NCI-H82 treated with DMSO at 0.1 percent for 48 hours (cell line): ENCODE measurements around the gene B9D2.
"Not testable (repeated sequence)": the region's sequence is repeated elsewhere in the genome, so short reads cannot be mapped to it uniquely, and the experiment has no call there.

Source experiments
- DNase-seq: peaks from one replicate; lab custom pipeline; 2025; ENCODE audit not compliant: unreplicated experiment; lab: John Stamatoyannopoulos, UW

Gene B9D2

DNA sequence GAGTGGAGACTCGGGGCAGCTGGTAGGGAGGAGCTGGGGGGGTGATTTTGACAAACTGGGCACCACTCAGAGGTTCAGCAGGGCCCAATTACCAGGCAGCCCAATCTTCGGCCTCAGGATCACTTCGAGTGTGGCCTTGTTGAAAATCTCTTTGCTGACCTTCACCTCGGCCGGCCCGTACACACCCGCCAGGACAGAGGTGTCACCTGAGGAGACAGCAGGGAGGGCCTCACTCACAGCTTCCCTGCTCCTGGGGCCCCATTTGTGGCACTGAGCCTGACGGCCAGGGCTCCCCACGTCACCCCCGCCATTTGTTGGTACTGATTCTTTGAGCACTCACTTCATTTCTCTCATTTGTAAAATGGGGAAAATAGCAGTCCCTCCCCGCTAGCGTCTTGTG lies 28.8 kb upstream of the B9D2 start:
- no peak for DNase-seq

GRCh38 chr19:41391618-41392017 lies 27.7 kb upstream of the B9D2 start:
- DNase-seq = no peak

GRCh38 chr19:41386442-41386841 lies 22.5 kb upstream of the B9D2 start:
- DNase-seq = no peak

DNA sequence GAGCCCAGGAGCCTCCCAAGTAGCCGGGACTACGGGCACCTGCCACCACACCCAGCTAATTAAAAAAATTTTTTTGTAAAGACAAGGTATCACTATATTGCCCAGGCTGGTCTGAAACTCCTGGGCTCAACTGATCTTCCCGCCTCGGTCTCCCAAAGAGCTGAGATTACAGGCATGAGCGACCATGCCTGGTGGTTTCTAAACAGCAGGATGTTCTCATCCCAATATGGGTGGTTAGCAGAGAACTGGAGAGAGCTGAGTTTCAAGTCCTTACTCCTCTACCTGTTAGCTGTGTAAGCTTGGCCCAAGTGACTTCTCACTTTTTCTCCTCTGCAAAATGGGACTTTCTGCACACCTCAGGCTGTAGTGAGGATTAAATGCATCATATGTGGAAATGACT lies 20.4 kb upstream of the B9D2 start:
- DNase-seq = no peak

DNA sequence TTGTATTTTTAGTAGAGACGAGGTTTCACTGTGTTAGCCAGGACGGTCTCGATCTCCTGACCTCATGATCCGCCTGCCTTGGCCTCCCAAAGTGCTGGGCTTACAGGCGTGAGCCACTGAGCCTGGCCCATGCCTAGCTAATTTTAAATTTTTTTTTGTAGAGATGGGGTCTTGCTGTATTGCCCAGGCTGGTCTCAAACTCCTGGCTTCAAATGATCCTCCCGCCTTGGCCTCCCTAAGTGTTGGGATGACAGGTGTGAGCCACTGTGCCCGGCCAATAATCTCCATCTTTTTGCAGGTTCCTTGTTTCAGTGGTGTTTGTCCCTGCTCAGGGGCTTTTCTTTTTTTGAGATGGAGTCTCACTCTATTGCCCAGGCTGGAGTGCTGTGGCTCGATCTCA lies 17.6 kb upstream of the B9D2 start:
- DNase-seq = not testable (repeated sequence)

- peak; percentile 58 for DNase-seq
Observed at GRCh38 chr19:41377977-41378709, 14.2 kb upstream of the B9D2 start.

DNA sequence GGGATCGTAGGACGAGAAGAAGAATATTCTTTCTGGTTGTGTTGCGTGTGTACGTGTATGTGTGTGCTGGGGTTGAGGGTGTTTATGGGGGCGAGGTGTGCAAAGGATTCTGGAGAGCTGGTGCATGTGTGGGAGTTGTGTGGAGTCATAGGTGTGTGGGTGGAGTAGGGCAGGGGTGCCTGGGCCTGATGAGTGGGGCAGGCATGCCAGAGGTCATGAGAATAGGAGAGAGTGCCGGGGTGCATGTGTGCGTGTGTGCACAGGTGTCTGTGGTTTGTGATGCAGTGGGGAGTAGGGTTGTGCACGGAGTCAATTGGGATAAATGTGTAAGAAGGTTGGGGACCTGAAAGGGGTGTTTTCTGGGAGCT lies 13.0 kb upstream of the B9D2 start:
- DNase-seq = no peak

GRCh38 chr19:41376241-41376997 lies 12.5 kb upstream of the B9D2 start, which contains the start of gene TMEM91:
TMEM91 (plus strand) TSS chr19:41376533; CDS start chr19:41378310, 1,777 bp downstream.
- DNase-seq = no peak

DNA sequence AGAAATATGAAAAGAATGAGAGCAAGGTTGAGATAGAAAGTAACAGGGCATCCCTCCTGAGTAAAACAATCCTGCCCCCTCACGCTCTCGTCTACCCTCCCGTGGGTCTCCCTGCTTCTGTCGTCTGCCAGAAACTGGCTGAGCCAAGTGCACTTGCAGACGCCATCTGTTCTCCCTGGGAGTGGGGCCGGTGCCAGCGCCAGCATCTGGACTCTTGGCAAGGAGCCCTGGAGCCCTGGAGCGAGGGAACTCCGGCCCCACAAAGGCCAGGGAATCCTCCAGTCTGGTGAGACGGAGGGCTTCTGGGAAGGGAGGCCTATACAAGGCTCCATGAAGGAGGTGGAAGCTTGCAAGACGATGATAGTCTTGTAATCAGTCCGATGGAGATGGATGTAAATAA lies 10.0 kb upstream of the B9D2 start:
- peak; percentile 95 for DNase-seq

DNA sequence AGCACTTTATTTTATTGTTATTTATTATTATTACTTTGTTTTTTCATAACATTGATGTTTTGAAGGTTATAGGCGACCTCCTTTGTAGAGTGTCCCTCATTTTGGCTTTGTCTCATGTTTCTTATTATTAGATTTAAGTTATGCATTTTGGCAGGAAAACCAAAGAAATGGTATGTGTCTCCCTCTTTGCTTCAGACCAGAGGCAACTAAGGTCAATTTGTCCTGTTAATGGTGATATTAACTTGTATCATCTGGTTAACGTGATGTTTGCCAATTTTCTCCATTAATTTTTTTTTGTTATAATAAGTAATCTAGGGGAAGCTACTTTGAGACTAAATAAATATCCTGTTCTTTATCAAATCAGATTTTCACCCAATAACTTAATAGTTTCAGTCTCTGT lies 8.6 kb upstream of the B9D2 start:
- DNase-seq = no peak

GRCh38 chr19:41371541-41371940 lies 7.6 kb upstream of the B9D2 start:
- DNase-seq = no peak

- DNase-seq = not testable (repeated sequence)
Observed at GRCh38 chr19:41371119-41371518, 7.2 kb upstream of the B9D2 start.

DNA sequence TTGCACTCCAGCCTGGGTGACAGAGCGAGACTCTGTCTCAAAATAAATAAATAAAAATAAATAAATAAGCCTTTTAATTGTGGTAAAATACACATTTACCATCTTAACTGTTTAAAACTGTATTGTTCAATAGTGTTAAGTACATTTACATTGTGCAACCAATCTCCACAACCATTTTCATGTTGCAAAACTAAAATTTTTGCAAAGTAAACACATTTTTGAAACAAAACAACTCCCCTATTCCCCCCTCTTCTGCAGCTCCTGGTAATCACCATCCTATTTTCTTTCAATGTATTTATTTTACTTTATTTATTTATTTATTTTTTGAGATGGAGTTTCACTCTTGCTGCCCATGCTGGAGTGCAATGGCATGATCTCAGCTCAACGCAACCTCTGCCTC lies 5.8 kb upstream of the B9D2 start:
- DNase-seq = no peak

GRCh38 chr19:41367848-41368301 lies 3.9 kb upstream of the B9D2 start:
- DNase-seq = no peak

DNA sequence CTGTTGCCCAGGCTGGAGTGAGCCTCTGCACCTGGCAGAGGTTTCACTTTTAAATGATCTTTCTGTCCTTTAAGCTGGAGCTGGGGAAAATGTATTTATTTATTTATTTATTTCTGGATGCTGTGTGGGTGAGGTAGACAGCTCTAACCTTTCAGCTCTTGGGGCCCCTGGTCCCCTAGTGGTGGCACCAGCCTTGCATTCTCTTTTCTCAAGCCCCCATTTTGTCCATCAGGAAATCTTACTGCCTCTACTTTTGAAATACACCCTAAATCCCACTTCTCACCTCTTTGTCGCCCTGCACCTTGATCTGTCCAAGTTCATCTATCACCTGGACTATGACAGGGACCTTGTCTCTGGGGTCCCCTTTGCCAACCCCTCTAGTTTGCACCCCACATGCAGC lies 2.1 kb upstream of the B9D2 start:
- DNase-seq = no peak

DNA sequence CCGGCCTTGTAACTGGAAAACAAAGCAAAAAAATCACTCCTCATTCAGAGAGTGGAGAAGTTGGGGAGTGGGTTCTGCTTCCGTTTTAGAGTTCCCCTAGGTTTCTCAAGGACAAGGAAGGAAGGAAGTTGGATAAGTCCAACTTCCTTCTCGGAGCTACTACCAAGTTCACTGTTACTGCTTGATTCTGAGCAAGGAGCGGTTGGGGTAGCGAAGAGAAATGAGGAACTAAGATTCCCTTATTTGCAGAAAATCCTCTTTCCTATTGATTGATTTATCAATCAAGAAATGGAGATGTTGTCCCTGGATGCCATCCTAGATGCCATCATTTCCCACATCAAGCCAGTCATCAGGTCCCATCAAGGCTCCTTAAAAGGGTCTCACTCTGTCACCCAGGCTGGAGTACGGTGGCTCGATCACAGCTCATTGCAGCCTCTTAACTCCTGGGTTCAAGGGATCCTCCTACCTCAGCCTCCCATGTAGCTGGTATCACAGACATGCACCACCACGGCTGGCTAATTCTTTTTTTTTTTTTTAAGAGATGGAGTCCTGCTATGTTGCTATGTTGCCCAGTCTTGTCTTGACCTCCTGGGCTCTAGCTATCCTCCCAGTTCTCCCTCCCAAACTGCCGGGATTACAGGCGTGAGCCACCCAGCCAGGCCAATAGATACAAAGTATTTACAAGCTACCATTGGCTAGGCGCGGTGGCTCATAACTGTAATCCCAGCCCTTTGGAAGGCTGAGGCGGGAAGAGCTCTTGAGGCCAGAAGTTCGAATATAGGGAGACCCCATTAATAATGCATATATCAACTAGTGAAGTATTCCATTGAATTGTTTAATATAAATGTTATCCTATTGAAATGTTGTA lies 809 bp upstream of the B9D2 start:
- no peak for DNase-seq

- DNase-seq = no peak
Observed at GRCh38 chr19:41363371-41363752, 587 bp downstream of the B9D2 start.

- DNase-seq = no peak
Observed at GRCh38 chr19:41362143-41362847, 1.7 kb downstream of the B9D2 start.

- peak; percentile 44 for DNase-seq
Observed at GRCh38 chr19:41359741-41360140, 4.2 kb downstream of the B9D2 start.

DNA sequence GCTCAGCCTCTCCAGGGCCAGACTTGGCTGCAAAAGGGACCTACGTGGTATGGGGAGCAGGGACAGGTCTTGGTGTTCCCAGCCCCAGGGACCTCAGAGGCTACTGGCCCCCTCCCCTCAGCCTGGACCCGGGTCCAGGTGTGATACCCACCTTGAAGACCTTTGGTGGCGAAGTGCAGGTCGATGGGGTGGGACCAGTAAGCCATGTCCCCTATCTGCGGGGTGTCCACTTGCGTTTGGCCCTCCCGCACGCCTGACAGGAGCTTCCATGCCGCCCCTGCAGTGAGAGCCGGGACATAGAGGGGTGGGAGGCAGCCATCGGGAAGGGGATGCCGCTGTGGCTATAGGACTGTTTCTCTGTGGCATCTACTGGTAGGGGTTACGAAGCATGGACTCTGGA lies 6.2 kb downstream of the B9D2 start:
- no peak for DNase-seq
